Astrocyte of the spinal cord (primary cell): ENCODE measurements around the gene LRRC7.

Experiments
- DNase-seq: peaks from one replicate; pipeline ENCODE4 v3.0.0; 2011; ENCODE audit warnings: low read depth, low spot score
- H3K4me3 ChIP-seq: 2 replicates; pipeline ENCODE4 v1.5.1; 2011; ENCODE audit warnings: low read depth, mild to moderate bottlenecking, low read length, moderate library complexity
- CTCF ChIP-seq: IDR thresholded peaks from 2 replicates; pipeline ENCODE4 v1.5.1; 2012; ENCODE audit warnings: low read depth, mild to moderate bottlenecking, low read length, inconsistent platforms
- in situ Hi-C: cut with HindIII; loops from 2 replicates; pipeline ENCODE4 v1.10.0; 2017; ENCODE audit warnings: low sequenced_read_pairs

Gene LRRC7

GRCh38 chr1:70153739-70154138 is 586.0 kb downstream of the LRRC7 start:
- no peak overlapping the region for H3K4me3 ChIP-seq
- DNase-seq: no peak
- in situ Hi-C loops: no loop called here
- no peak for TF ChIP-seq CTCF

- in situ Hi-C loops: no loop called here
- no peak for DNase-seq
- no peak overlapping the region for H3K4me3 ChIP-seq
- TF ChIP-seq CTCF: no peak
Measured at GRCh38 chr1:70156529-70157120, 588.9 kb downstream of the LRRC7 start.

GRCh38 chr1:70164350-70164749 is 596.6 kb downstream of the LRRC7 start:
- no peak for DNase-seq
- no peak overlapping the region for H3K4me3 ChIP-seq
- TF ChIP-seq CTCF: no peak
- in situ Hi-C loops: no loop called here

GRCh38 chr1:70168283-70168682 is 600.6 kb downstream of the LRRC7 start:
- no peak for TF ChIP-seq CTCF
- in situ Hi-C loops: no loop called here
- DNase-seq: no peak
- H3K4me3 ChIP-seq: no peak overlapping the region

GRCh38 chr1:70169018-70169839 is 601.5 kb downstream of the LRRC7 start:
- in situ Hi-C loops: no loop called here
- no peak for DNase-seq
- TF ChIP-seq CTCF: no peak
- H3K4me3 ChIP-seq: no peak overlapping the region

GRCh38 chr1:70171512-70171911 is 603.8 kb downstream of the LRRC7 start:
- H3K4me3 ChIP-seq: no peak overlapping the region
- in situ Hi-C loops: no loop called here
- TF ChIP-seq CTCF: no peak
- DNase-seq: no peak
